Measurements from ENCODE around the gene MYH4. TPM values are rescaled to one million over a fixed set of nuclear protein-coding genes. Genes with fewer than 3 reads are reported as not detected.

The MYH4 gene
- polyA plus RNA-seq, 1 donor: 0.58 TPM

GRCh38 chr17:10421211-10421610 is 48.1 kb downstream of the MYH4 start:
- DNase-seq: no peak

GRCh38 chr17:10420811-10421210 is 48.5 kb downstream of the MYH4 start:
- no peak for DNase-seq

GRCh38 chr17:10417431-10417830 is 51.9 kb downstream of the MYH4 start:
- DNase-seq: no peak

DNA sequence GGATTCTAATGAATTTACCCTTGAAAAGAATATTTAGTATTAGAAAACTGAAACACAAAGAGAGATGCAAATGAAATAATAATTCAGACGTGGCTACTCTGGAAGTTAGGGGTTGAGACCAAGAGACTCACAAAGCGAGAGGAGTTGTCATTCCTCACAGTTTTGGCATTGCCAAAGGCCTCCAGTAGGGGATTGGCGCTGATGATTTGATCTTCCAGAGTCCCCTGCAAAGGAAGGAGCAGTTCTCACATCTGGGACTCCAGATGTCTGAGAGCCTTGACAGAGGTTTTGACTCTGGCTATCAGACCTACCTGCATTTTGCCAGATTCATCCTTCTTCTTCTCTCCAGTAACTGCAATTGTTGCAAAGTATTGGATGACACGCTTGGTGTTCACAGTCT is 54.2 kb downstream of the MYH4 start:
- no peak for DNase-seq

DNA sequence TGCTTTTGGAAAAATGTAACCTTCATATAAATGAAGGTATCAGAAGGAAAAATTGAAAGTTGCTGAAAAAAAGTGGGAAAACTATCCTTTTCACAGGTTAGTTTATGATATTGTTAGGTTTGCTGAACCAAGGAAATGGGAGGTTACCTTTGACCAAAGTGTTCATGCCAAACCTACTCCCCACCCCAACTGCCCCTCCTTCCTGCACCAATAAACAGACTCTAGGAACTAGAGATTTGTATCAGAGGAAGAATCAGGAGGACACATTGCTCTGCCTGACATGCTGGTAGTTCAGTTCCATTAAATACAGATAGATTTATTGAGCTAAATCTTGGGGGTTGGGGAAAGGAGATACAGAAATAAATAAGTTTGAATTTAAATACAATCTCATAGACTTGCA is 65.8 kb downstream of the MYH4 start:
- DNase-seq: no peak

- DNase-seq: no peak
These were observed 71.0 kb downstream of the MYH4 start for GRCh38 chr17:10398352-10398751.

DNA sequence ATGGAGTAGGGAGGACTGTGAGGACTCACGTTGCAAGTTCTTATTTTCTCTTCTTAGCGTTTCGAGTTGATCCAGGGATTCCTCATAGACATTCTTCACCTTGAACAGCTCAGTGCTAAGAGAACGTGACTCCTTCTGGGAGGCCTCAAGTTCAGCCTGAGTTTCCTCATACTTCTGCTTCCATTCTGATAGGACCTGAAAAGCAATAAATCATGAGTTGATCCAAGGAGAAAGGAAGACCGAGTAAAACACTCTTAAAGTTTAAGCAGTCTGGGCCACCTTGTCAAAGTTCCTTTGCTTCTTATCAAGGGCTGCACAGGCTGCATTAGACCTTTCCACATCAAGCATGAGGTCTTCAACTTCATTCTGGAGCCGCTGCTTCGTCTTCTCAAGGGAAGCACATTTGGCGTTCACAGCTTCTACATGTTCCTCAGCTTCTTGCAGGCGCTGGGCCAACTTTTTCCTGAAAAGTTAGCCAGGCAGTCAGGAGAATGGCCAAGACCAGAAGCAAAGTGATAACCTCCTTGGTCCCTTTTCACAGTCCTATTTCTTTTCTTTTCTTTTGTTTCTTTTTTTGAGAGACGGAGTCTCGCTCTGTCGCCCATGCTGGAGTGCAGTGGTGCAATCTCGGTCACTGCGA is 72.7 kb downstream of the MYH4 start:
- DNase-seq: no peak

- DNase-seq: no peak
These were observed 75.0 kb downstream of the MYH4 start for GRCh38 chr17:10394201-10394887.

Other genes with a start within 250 kb of the MYH4 start
- gene MYH13, start 96.6 kb downstream of the MYH4 start, polyA plus RNA-seq (ENCODE audit: insufficient read length): 0.52 TPM
- 3,387 TPM for gene MYH8, start 47.6 kb downstream of the MYH4 start, polyA plus RNA-seq (ENCODE audit: insufficient read length)
- gene MYH1, start 49.0 kb upstream of the MYH4 start, polyA plus RNA-seq (ENCODE audit: insufficient read length): 38.7 TPM
- gene MYH2, start 80.1 kb upstream of the MYH4 start, polyA plus RNA-seq (ENCODE audit: insufficient read length): 48.2 TPM
- gene MYH3, start 187.8 kb upstream of the MYH4 start, polyA plus RNA-seq (ENCODE audit: insufficient read length): 16,698 TPM
- 26.0 TPM for gene SCO1, start 228.0 kb upstream of the MYH4 start, polyA plus RNA-seq (ENCODE audit: insufficient read length)
- gene ADPRM, start 228.0 kb upstream of the MYH4 start, polyA plus RNA-seq (ENCODE audit: insufficient read length): 18.2 TPM